ENCODE measurements around the gene ANKS3.
A peak's percentile ranks its signal among the peaks of the same experiment; 100 is the strongest.

ANKS3 gene

GRCh38 chr16:4733211-4733742, 794 bp downstream of the ANKS3 start:
- H3K4me3 ChIP-seq (ENCODE audit: low read depth in 1 of 2, low read length in 1 of 2), result peak overlapping the region; percentile 82 to 97
- TF ChIP-seq CTCF (IDR thresholded peaks at IDR 0.05), result no peak
- H3K27me3 ChIP-seq, result no peaks in the 10 kb centered on the region
- H3K27ac ChIP-seq, result no peak overlapping the region
- peaks cover 19% of the 10 kb centered on the region in 2 experiments for H3K4me1 ChIP-seq (ENCODE audit: control insufficient read depth in 1 of 2, insufficient read depth in 1 of 2, low read depth in 1 of 2, low read length in 1 of 2)
- no peaks in the 10 kb centered on the region for H3K36me3 ChIP-seq
- H3K9me3 ChIP-seq, result no peaks in the 10 kb centered on the region

GRCh38 chr16:4729876-4730275, 4.2 kb downstream of the ANKS3 start:
- H3K27ac ChIP-seq, result no peak overlapping the region
- TF ChIP-seq CTCF (IDR thresholded peaks at IDR 0.05), result no peak
- H3K27me3 ChIP-seq, result no peaks in the 10 kb centered on the region
- H3K4me1 ChIP-seq (ENCODE audit: control insufficient read depth in 1 of 2, insufficient read depth in 1 of 2, low read depth in 1 of 2, low read length in 1 of 2), result peaks cover 12% of the 10 kb centered on the region in 2 experiments
- H3K36me3 ChIP-seq, result peaks cover 13% of the 10 kb centered on the region
- no peak overlapping the region for H3K4me3 ChIP-seq (ENCODE audit: low read depth in 1 of 2, low read length in 1 of 2)
- H3K9me3 ChIP-seq, result no peaks in the 10 kb centered on the region

GRCh38 chr16:4728676-4729075, 5.4 kb downstream of the ANKS3 start:
- Histone ChIP-seq H3K36me3 (peaks cover 13% of the 10 kb centered on the region), H3K9me3 (no peaks in the 10 kb centered on the region), H3K27me3 (no peaks in the 10 kb centered on the region), H3K4me3 (ENCODE audit: low read depth in 1 of 2, low read length in 1 of 2) (no peak overlapping the region), H3K4me1 (ENCODE audit: control insufficient read depth in 1 of 2, insufficient read depth in 1 of 2, low read depth in 1 of 2, low read length in 1 of 2) (peaks cover 5% of the 10 kb centered on the region in 2 experiments), H3K27ac (no peak overlapping the region)
- TF ChIP-seq CTCF (IDR thresholded peaks at IDR 0.05), result no peak

DNA sequence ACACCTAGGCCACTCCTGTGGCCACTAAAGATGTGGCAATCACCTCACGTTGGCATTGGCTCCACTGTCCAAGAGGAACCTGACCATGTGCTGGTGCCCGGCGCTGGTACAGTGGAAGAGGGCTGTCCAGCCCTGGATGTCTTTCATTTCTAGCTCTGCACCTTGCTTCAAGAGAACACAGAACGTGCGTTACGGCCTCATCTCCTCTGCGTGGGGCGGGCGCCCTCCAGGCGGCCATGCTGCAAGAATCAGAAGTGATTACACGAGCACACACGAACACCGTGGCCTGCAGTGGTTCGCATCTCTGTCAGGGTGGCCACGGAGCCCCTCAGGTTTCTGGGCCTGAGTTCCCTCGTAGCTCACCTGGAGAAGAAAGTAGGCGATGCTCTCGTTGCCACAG, 7.5 kb downstream of the ANKS3 start:
- no peak overlapping the region for H3K27ac ChIP-seq
- H3K36me3 ChIP-seq, result peaks cover 13% of the 10 kb centered on the region
- TF ChIP-seq CTCF (IDR thresholded peaks at IDR 0.05), result no peak
- no peak overlapping the region for H3K4me3 ChIP-seq (ENCODE audit: low read depth in 1 of 2, low read length in 1 of 2)
- no peaks in the 10 kb centered on the region for H3K4me1 ChIP-seq (ENCODE audit: control insufficient read depth in 1 of 2, insufficient read depth in 1 of 2, low read depth in 1 of 2, low read length in 1 of 2)
- H3K9me3 ChIP-seq, result no peaks in the 10 kb centered on the region
- H3K27me3 ChIP-seq, result no peaks in the 10 kb centered on the region

DNA sequence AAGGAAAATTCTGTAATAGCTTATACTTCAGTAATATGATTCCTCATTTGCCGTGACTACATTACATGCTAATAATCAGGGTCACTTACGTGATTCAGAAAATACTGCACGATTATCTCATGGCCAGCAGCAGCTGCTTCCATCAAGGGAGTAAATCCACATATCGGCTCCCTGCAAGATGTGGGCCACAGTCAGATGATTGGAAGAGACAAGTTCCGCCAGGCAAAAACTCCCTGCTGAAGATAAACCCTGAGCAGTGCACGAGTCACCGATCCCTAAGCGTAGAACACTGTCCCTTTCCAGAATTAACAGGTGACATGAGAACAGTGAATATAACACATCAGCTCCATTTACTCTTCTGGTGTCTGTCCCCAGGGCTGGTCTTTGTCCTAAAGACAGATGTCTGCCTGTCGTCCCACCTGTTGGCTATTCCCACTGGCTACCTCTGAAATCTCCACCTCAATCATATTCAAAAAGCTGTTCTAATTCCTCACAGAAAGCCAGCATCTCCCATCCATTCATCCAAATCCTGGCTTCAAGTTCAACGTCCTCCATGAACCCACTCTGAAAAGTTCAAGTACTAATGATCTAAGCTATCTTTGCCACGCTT, 9.3 kb downstream of the ANKS3 start:
- Histone ChIP-seq H3K27ac (no peak overlapping the region), H3K4me1 (ENCODE audit: control insufficient read depth in 1 of 2, insufficient read depth in 1 of 2, low read depth in 1 of 2, low read length in 1 of 2) (no peaks in the 10 kb centered on the region), H3K27me3 (no peaks in the 10 kb centered on the region), H3K9me3 (no peaks in the 10 kb centered on the region), H3K4me3 (ENCODE audit: low read depth in 1 of 2, low read length in 1 of 2) (no peak overlapping the region), H3K36me3 (peaks cover 13% of the 10 kb centered on the region)
- no peak for TF ChIP-seq CTCF (IDR thresholded peaks at IDR 0.05)
